Transverse colon (tissue), 4 donors: ENCODE measurements around the gene LMO1. TPM values are rescaled to one million over a fixed set of nuclear protein-coding genes. Genes with fewer than 3 reads are reported as not detected.
A peak's percentile ranks its signal among the peaks of the same experiment; 100 is the strongest.

Experiments
- DNase-seq: peaks from one replicate; pipeline ENCODE4 v3.0.0-alpha.2; 2019
- H3K27ac ChIP-seq, 4 donors: fragments of 200-600 bp; sonication (generic); 2 replicates each; pipeline ENCODE4 v1.5.1; 2016 to 2018; ENCODE audit warnings: inconsistent platforms in 4 of 4
- H3K27me3 ChIP-seq: fragments of 200-600 bp; sonication (generic); 2 replicates; pipeline ENCODE4 v1.5.1; 2017; ENCODE audit warnings: inconsistent platforms
- H3K36me3 ChIP-seq, 4 donors: fragments of 200-600 bp; sonication (generic); 2 replicates each; pipeline ENCODE4 v1.5.1; 2017 to 2019; ENCODE audit warnings: inconsistent platforms in 4 of 4
- H3K4me1 ChIP-seq, 4 donors: fragments of 200-600 bp; sonication (generic); 2 replicates each; pipeline ENCODE4 v1.5.1; 2017 to 2020; ENCODE audit warnings: inconsistent platforms in 4 of 4
- H3K4me3 ChIP-seq, 4 donors: fragments of 200-600 bp; sonication (generic); 1 replicate in 1 of 4; 2 replicates in 3 of 4; pipeline versions ENCODE4 v1.5.1 to v1.6.1; 2017 to 2019; ENCODE audit warnings: inconsistent platforms in 4 of 4
- H3K9me3 ChIP-seq, 2 donors: fragments of 200-600 bp; sonication (generic); 2 replicates each; pipeline ENCODE4 v1.5.1; 2017 to 2019; ENCODE audit warnings: inconsistent platforms in 2 of 2
- CTCF ChIP-seq, 5 experiments: fragments of 200-600 bp in 3 of 5; fragments of 450-650 bp in 2 of 5; sonication (generic) in 3 of 5; IDR thresholded peaks; 1 replicate in 2 of 5; 2 replicates in 3 of 5; pipeline ENCODE4 v1.5.1; 2016 to 2017; ENCODE audit warnings: antibody characterized with exemption in 5 of 5, inconsistent platforms in 3 of 5, mild to moderate bottlenecking in 2 of 5, moderate library complexity in 1 of 5
- EP300 ChIP-seq: sonication (generic); formaldehyde crosslinking; IDR thresholded peaks from one replicate; pipeline ENCODE4 v1.6.1; 2017; ENCODE audit warnings: antibody characterized with exemption, low read depth
- POLR2A ChIP-seq: fragments of 450-650 bp; IDR thresholded peaks from one replicate; pipeline ENCODE4 v1.6.1; 2016; ENCODE audit warnings: antibody characterized with exemption, mild to moderate bottlenecking, moderate library complexity
- POLR2AphosphoS5 ChIP-seq, 3 donors: sonication (generic); formaldehyde crosslinking; IDR thresholded peaks; one replicate each; pipeline ENCODE4 v1.6.1; 2016; ENCODE audit warnings: antibody characterized with exemption in 3 of 3
- WGBS, 2 donors: methylation state at CpG; one replicate each; pipeline ENCODE4 v1.1.5; 2018; ENCODE audit warnings: low coverage in 1 of 2; 5-methylcytosine and 5-hydroxymethylcytosine counted together
- in situ Hi-C, 4 donors: fragments of 200-750 bp; cut with MboI; loops; one replicate each; pipeline versions ENCODE4 v1.15.0 to v1.15.1; 2017; ENCODE audit warnings: low sequenced_read_pairs in 3 of 4, low pct_ligation_motif_present in 1 of 4, low pct_unique_long_range_greater_than_20kb in 1 of 4
- intact Hi-C: fragments of 100-400 bp; cut with DNase I; formaldehyde crosslinking; loops from one replicate; pipeline ENCODE4 v1.15.1; 2023; ENCODE audit warnings: low total_unique reads
- total RNA-seq, 4 donors: library from RNA; depleted of rRNA; stranded (reverse); fragments of >200 nt; gene quantifications; one replicate each; pipeline ENCODE4 v1.1.0, GENCODE V29; 2016

The LMO1 gene
- total RNA-seq, 4 donors from 2014 or later = not detected

GRCh38 chr11:8262552-8263108 is 1.0 kb downstream of the LMO1 start:
- DNase-seq = peak; percentile 17
- intact Hi-C loops = no loop called here
- peaks cover 69% of the 10 kb centered on the region for H3K27me3 ChIP-seq
- H3K36me3 ChIP-seq = no peaks in the 10 kb centered on the region
- peaks cover 6 to 19% (median 17%) of the 10 kb centered on the region in 4 donors for H3K4me1 ChIP-seq
- peak overlapping the region; percentile 22 to 46 (median 34) for H3K4me3 ChIP-seq
- TF ChIP-seq POLR2A = no peak
- no peak for TF ChIP-seq POLR2AphosphoS5 (IDR thresholded peaks at IDR 0.05)
- TF ChIP-seq CTCF (IDR thresholded peaks at IDR 0.05) = no peak
- TF ChIP-seq EP300 = no peak
- WGBS, 2 donors = 9% methylated on average over 30 of the region's 66 CpGs; no CpG with 5 or more reads in 1 of the 2 donors
- H3K9me3 ChIP-seq = no peaks in the 10 kb centered on the region
- in situ Hi-C loops = no loop called here
- H3K27ac ChIP-seq = no peak overlapping the region

- Histone ChIP-seq H3K4me3 (peak overlapping the region in 2 of 4 donors; percentile 38 to 46), H3K9me3 (no peaks in the 10 kb centered on the region), H3K27ac (no peak overlapping the region), H3K4me1 (peaks cover 6 to 19% (median 16%) of the 10 kb centered on the region in 4 donors), H3K27me3 (peaks cover 63% of the 10 kb centered on the region), H3K36me3 (no peaks in the 10 kb centered on the region)
- TF ChIP-seq EP300 = no peak
- no peak for TF ChIP-seq POLR2A
- no peak for TF ChIP-seq POLR2AphosphoS5 (IDR thresholded peaks at IDR 0.05)
- TF ChIP-seq CTCF (IDR thresholded peaks at IDR 0.05) = no peak
- 89% methylated on average over 7 of the region's 12 CpGs; no CpG with 5 or more reads in 1 of the 2 donors for WGBS, 2 donors
- in situ Hi-C loops (no loop called here), intact Hi-C loops (no loop called here)
- no peak for DNase-seq
Measured at GRCh38 chr11:8261921-8262551, 1.6 kb downstream of the LMO1 start.

GRCh38 chr11:8261291-8261690 is 2.4 kb downstream of the LMO1 start:
- H3K9me3 ChIP-seq = no peaks in the 10 kb centered on the region
- no peak for DNase-seq
- no peak overlapping the region for H3K4me3 ChIP-seq
- WGBS, 2 donors = 93% methylated on average over 2 of the region's 2 CpGs; no CpG with 5 or more reads in 1 of the 2 donors
- H3K27me3 ChIP-seq = peaks cover 55% of the 10 kb centered on the region
- H3K27ac ChIP-seq = no peak overlapping the region
- TF ChIP-seq EP300 (no peak), POLR2AphosphoS5 (IDR thresholded peaks at IDR 0.05) (no peak), CTCF (IDR thresholded peaks at IDR 0.05) (no peak), POLR2A (no peak)
- in situ Hi-C loops (no loop called here), intact Hi-C loops (no loop called here)
- no peaks in the 10 kb centered on the region for H3K36me3 ChIP-seq
- H3K4me1 ChIP-seq = peaks cover 6 to 19% (median 16%) of the 10 kb centered on the region in 4 donors

GRCh38 chr11:8260202-8260966 is 3.3 kb downstream of the LMO1 start:
- H3K4me1 ChIP-seq = peaks cover 6 to 19% (median 16%) of the 10 kb centered on the region in 4 donors
- H3K36me3 ChIP-seq = no peaks in the 10 kb centered on the region
- intact Hi-C loops = no loop called here
- H3K4me3 ChIP-seq = no peak overlapping the region
- H3K27ac ChIP-seq = no peak overlapping the region
- in situ Hi-C loops = no loop called here
- WGBS, 2 donors = 87 to 88% methylated on average over 18 to 20 of the region's 20 CpGs
- TF ChIP-seq CTCF (IDR thresholded peaks at IDR 0.05) (no peak), EP300 (no peak), POLR2A (no peak), POLR2AphosphoS5 (IDR thresholded peaks at IDR 0.05) (no peak)
- H3K27me3 ChIP-seq = peaks cover 46% of the 10 kb centered on the region
- DNase-seq = no peak
- H3K9me3 ChIP-seq = no peaks in the 10 kb centered on the region
